GM12878 (cell line): ENCODE results near the gene EEIG2. TPM values are rescaled to one million over a fixed set of nuclear protein-coding genes. Genes with fewer than 3 reads are reported as not detected.
"Not testable (repeated sequence)": the region's sequence is repeated elsewhere in the genome, so short reads cannot be mapped to it uniquely, and the experiment has no call there.

Experiments used
- ATAC-seq: fragments of 200-7000 bp; cut with Tn5 transposase; 3 replicates; pipeline ENCODE4 v1.9.1; 2020; ENCODE audit warnings: mild to moderate bottlenecking, moderate library complexity
- BruUV-seq: library from RNA; stranded (reverse); fragments of 400-500 nt; replicated peaks from 2 replicates; lab custom pipeline; 2021; lab: Mats Ljungman, UMichigan
- CTCF ChIA-PET: fragments of 300-600 bp; sonication (Branson Sonifier 250); formaldehyde crosslinking; extraction: SDS; loops from one replicate; lab custom pipeline; 2021; ENCODE audit warnings: inconsistent platforms; lab: Yijun Ruan, JAX
- POLR2A ChIA-PET: fragments of 350-600 bp; formaldehyde crosslinking; extraction: SDS; loops from one replicate; lab custom pipeline; 2021; ENCODE audit warnings: inconsistent platforms; lab: Charles Lee
- RAD21 ChIA-PET: fragments of 300-600 bp; sonication (Branson Sonifier 250); formaldehyde crosslinking; loops from one replicate; lab custom pipeline; 2023; ENCODE audit warnings: antibody characterized with exemption; ENCODE audit not compliant: unreplicated experiment; lab: Charles Lee
- SMC1A ChIA-PET: fragments of 300-600 bp; sonication (Branson Sonifier 250); formaldehyde crosslinking; loops from one replicate; lab custom pipeline; 2023; ENCODE audit not compliant: unreplicated experiment, uncharacterized antibody; lab: Charles Lee
- DNase-seq: peaks from one replicate; pipeline ENCODE4 v3.0.0-alpha.2; 2011; ENCODE audit warnings: low read depth, low spot score
- FAIRE-seq: peaks from 3 replicates; lab custom pipeline; 2011; peaks lifted over from hg19 to GRCh38; lab: Jason Lieb, UNC
- H2AFZ ChIP-seq: 2 replicates; pipeline ENCODE4 v1.6.0; 2011; ENCODE audit warnings: low read depth, low read length, control low read depth; ENCODE audit not compliant: control insufficient read depth
- H3K27ac ChIP-seq: 2 replicates; pipeline ENCODE4 v1.5.1; 2011; ENCODE audit warnings: control low read depth; ENCODE audit not compliant: control insufficient read depth, insufficient read depth
- H3K27me3 ChIP-seq, 2 experiments: replicated peaks in 1 of 2; 2 replicates each; pipeline versions ENCODE4 v1.6.0 to v1.6.1; 2011; ENCODE audit warnings: low read length in 1 of 2; ENCODE audit not compliant: control insufficient read depth in 2 of 2, insufficient read depth in 2 of 2
- H3K36me3 ChIP-seq, 2 experiments: 2 replicates each; pipeline ENCODE4 v1.5.1; 2011; ENCODE audit warnings: low read length in 1 of 2; ENCODE audit not compliant: control insufficient read depth in 2 of 2, insufficient read depth in 2 of 2
- H3K4me1 ChIP-seq: 2 replicates; pipeline ENCODE4 v1.6.1; 2011; ENCODE audit warnings: mild to moderate bottlenecking, low read length, moderate library complexity, mixed read lengths; ENCODE audit not compliant: control insufficient read depth, insufficient read depth
- H3K4me2 ChIP-seq: 2 replicates; pipeline ENCODE4 v1.6.0; 2011; ENCODE audit warnings: control low read depth; ENCODE audit not compliant: control insufficient read depth, insufficient read depth
- H3K4me3 ChIP-seq: fragments of 200-600 bp; sonication (generic); 2 replicates; pipeline ENCODE4 v1.5.1; 2016
- H3K79me2 ChIP-seq: 2 replicates; pipeline ENCODE4 v1.6.0; 2011; ENCODE audit warnings: low read length; ENCODE audit not compliant: control insufficient read depth, insufficient read depth
- H3K9ac ChIP-seq: 2 replicates; pipeline ENCODE4 v1.8.0; 2011; ENCODE audit warnings: low read length, control low read depth, mixed read lengths; ENCODE audit not compliant: control insufficient read depth, insufficient read depth
- H3K9me3 ChIP-seq: replicated peaks from 3 replicates; pipeline ENCODE4 v1.5.1; 2011; ENCODE audit warnings: mild to moderate bottlenecking, low read length; ENCODE audit not compliant: control insufficient read depth, insufficient read depth
- H4K20me1 ChIP-seq: 2 replicates; pipeline ENCODE4 v1.6.0; 2011; ENCODE audit not compliant: control insufficient read depth, insufficient read depth
- ASH2L ChIP-seq: fragments of 300-600, 200-600 bp; sonication (generic); IDR thresholded peaks from 2 replicates; pipeline ENCODE4 v1.6.1; 2017; ENCODE audit warnings: low read depth, mild to moderate bottlenecking, borderline replicate concordance
- RELB ChIP-seq: fragments of 450-650 bp; IDR thresholded peaks from 2 replicates; pipeline ENCODE4 v1.6.1; 2017; ENCODE audit warnings: low read depth, mild to moderate bottlenecking, moderate library complexity
- TCF12 ChIP-seq: IDR thresholded peaks from 2 replicates; pipeline ENCODE4 v1.6.1; 2011; ENCODE audit warnings: low read depth, mild to moderate bottlenecking, low read length
- YBX1 ChIP-seq: fragments of 450-650 bp; IDR thresholded peaks from 2 replicates; pipeline ENCODE4 v1.6.1; 2016; ENCODE audit warnings: antibody characterized with exemption
- ZBTB4 ChIP-seq: fragments of 450-650 bp; formaldehyde crosslinking; IDR thresholded peaks from 2 replicates; pipeline ENCODE4 v1.4.0; 2022; ENCODE audit warnings: mild to moderate bottlenecking, moderate library complexity
- WGBS: methylation state at CpG from one replicate; pipeline ENCODE4 v1.1.6; 2016; ENCODE audit warnings: low lambda C conversion rate; ENCODE audit not compliant: insufficient replicate concordance, insufficient coverage; ENCODE audit errors: missing lambda C conversion rate; 5-methylcytosine and 5-hydroxymethylcytosine counted together
- in situ Hi-C: fragments of 300-500 bp; cut with MboI; formaldehyde crosslinking; loops from 9 replicates; pipeline ENCODE4 v1.14.3; 2018; ENCODE audit warnings: mixed read lengths
- intact Hi-C: fragments of 100-400 bp; cut with micrococcal nuclease; formaldehyde crosslinking; loops from one replicate; pipeline ENCODE4 v1.14.2; 2022; ENCODE audit not compliant: unreplicated experiment
- polyA plus RNA-seq, 11 experiments: library from polyadenylated mRNA; depleted of rRNA in 4 of 11; unstranded in 6 of 11; stranded (reverse) in 5 of 11; fragments of >200 nt; fragmentation: Nextera tagmentation in 4 of 11; fragmentation: Illumina TruSeq in 1 of 11; extraction: Ambion mirVana in 4 of 11; extraction: Trizol in 1 of 11; gene quantifications; 1 replicate in 1 of 11; 2 replicates in 10 of 11; pipeline versions ENCODE4 v1.2.1 to v1.2.3, GENCODE V29; 2011 to 2016; ENCODE audit warnings: inconsistent platforms in 2 of 11, missing spikeins in 2 of 11, low read depth in 1 of 11
- total RNA-seq, 4 experiments: library from RNA; depleted of rRNA in 3 of 4; stranded (reverse); fragments of >200 nt in 3 of 4; fragmentation: Illumina TruSeq in 1 of 4; extraction: Trizol in 1 of 4; gene quantifications; 2 replicates each; pipeline versions ENCODE4 v1.2.1 to v1.2.3, GENCODE V29; 2013 to 2021

Gene EEIG2
- total and polyA plus RNA-seq, 10 of the 15 experiments (the other 5 are each of a cell fraction or from before 2014, with no cell fraction given) = 1.4 to 17.2 (median 9.8) TPM

- H3K36me3 ChIP-seq, H3K4me3 ChIP-seq, ATAC-seq, BruUV-seq, H3K4me1 ChIP-seq, H3K79me2 ChIP-seq, H3K9ac ChIP-seq, H3K9me3 ChIP-seq, DNase-seq, H3K27ac ChIP-seq, H3K27me3 ChIP-seq, intact Hi-C loops, FAIRE-seq, H4K20me1 ChIP-seq, POLR2A ChIA-PET, H2AFZ ChIP-seq, H3K4me2 ChIP-seq: not testable (repeated sequence)
- in situ Hi-C loops = loop anchor here (25.0 kb wide), 1 partner anchor 730 kb away; no protein-coding TSS in a partner anchor
- CTCF ChIA-PET = interaction anchor here (13.5 kb wide), 1 partner anchor 44 kb away, joined by 258 read pairs; the partner anchor contains the start of gene EEIG2
- WGBS = 20% methylated on average over 6 of the region's 6 CpGs
- SMC1A ChIA-PET = interaction anchor here (1.1 to 9.8 kb wide), 2 partner anchors 17 to 44 kb away, joined by 3 to 161 read pairs; partner anchors contain the start of gene EEIG2
- RAD21 ChIA-PET = interaction anchor here (2.6 kb wide), 1 partner anchor 43 kb away, joined by 14 read pairs; the partner anchor contains the start of gene EEIG2
These were observed 42.5 kb upstream of the EEIG2 start for GRCh38 chr1:108517301-108517897.

GRCh38 chr1:108521990-108522393 lies 37.9 kb upstream of the EEIG2 start:
- ChIA-PET POLR2A (no interaction called here), RAD21 (interaction anchor here (1.3 to 2.6 kb wide), 2 partner anchors 10 to 39 kb away, joined by 3 to 8 read pairs; partner anchors contain the start of gene EEIG2), CTCF (interaction anchor here (0.7 to 2.8 kb wide), 4 partner anchors 10 to 203 kb away, joined by 3 to 27 read pairs (median 8); partner anchors contain the start of gene EEIG2), SMC1A (interaction anchor here (0.6 to 2.5 kb wide), 6 partner anchors 12 to 48 kb away, joined by 3 to 16 read pairs (median 4); partner anchors contain the start of gene EEIG2)
- FAIRE-seq (no peak), DNase-seq (no peak), ATAC-seq (no peak)
- no peaks in the 10 kb centered on the region for H3K36me3 ChIP-seq
- no peak overlapping the region for H2AFZ ChIP-seq
- H3K27ac ChIP-seq = no peak overlapping the region
- H3K4me3 ChIP-seq = no peak overlapping the region
- no peak overlapping the region for H3K9ac ChIP-seq
- H3K4me1 ChIP-seq = no peaks in the 10 kb centered on the region
- in situ Hi-C loops (loop anchor here (25.0 kb wide), 1 partner anchor 735 kb away; no protein-coding TSS in a partner anchor), intact Hi-C loops (no loop called here)
- no peaks in the 10 kb centered on the region; the same call in 1 of the 3 replicates for H3K9me3 ChIP-seq
- H3K79me2 ChIP-seq = no peaks in the 10 kb centered on the region
- H3K27me3 ChIP-seq = no peaks in the 10 kb centered on the region; a peak in 1 of 4 replicates
- H4K20me1 ChIP-seq = no peaks in the 10 kb centered on the region
- no TSS peak for BruUV-seq
- H3K4me2 ChIP-seq = no peak overlapping the region
- TF ChIP-seq ZBTB4 = no peak
- TF ChIP-seq YBX1 = no peak
- TF ChIP-seq TCF12 = no peak
- TF ChIP-seq ASH2L = no peak
- no peak for TF ChIP-seq RELB
